ENCODE data around the gene KDM2A.

The KDM2A gene

DNA sequence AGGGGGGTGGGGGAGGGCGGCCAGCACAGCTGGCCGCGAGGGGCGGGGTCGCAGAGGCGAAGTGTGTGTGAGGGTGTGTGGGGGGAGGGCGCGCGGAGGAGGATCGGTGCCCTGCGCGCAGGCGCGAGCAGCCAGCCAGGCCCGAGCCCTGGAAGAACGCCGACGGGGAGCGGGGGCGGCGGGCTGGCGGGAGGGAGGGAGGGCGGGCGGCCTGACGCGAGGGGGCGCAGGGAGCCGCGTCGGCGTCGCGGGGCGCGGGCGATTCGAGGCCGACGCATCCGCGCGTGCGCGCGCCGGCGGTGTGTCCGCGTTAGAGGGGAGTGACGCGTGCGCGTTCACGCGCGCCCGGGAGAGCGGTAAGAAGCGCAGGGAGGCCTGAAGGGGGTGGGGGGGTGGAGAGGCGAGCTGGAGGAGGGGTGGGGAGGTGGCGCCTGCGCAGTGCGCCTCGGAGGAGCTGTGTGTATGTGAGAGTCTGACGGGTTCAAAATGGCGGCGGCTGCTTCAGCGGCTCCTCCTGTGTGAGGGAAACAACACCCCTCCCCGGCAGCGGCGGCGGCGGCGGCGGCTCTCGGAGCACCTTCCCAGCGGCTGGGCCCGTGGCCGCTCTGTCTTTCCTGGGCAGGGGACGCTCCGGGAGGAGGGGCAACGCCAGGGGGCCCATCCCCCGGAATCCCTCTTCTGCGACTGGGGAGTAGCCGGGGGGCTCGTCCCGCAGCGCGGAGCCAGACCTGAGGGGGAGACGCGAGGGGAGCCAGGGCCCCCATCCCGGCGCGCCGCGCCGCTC lies at the start of gene KDM2A:
TSS of gene KDM2A (plus strand) at position 463 of the 784 bp plus-strand sequence. CDS start 2,054 bp downstream, outside the sequence.
- TF ChIP-seq, protein P1, sequence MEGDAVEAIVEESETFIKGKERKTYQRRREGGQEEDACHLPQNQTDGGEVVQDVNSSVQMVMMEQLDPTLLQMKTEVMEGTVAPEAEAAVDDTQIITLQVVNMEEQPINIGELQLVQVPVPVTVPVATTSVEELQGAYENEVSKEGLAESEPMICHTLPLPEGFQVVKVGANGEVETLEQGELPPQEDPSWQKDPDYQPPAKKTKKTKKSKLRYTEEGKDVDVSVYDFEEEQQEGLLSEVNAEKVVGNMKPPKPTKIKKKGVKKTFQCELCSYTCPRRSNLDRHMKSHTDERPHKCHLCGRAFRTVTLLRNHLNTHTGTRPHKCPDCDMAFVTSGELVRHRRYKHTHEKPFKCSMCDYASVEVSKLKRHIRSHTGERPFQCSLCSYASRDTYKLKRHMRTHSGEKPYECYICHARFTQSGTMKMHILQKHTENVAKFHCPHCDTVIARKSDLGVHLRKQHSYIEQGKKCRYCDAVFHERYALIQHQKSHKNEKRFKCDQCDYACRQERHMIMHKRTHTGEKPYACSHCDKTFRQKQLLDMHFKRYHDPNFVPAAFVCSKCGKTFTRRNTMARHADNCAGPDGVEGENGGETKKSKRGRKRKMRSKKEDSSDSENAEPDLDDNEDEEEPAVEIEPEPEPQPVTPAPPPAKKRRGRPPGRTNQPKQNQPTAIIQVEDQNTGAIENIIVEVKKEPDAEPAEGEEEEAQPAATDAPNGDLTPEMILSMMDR (IDR thresholded peaks at IDR 0.05; ENCODE audit: insufficient read depth, low read depth, low read length, missing control alignments) = peak; percentile 27
- peak; percentile 100 for DNase-seq (ENCODE audit: low read depth)
- H3K4me3 ChIP-seq (ENCODE audit: low read depth, low read length) = peak within 1 kb of the TSS; percentile 94

DNA sequence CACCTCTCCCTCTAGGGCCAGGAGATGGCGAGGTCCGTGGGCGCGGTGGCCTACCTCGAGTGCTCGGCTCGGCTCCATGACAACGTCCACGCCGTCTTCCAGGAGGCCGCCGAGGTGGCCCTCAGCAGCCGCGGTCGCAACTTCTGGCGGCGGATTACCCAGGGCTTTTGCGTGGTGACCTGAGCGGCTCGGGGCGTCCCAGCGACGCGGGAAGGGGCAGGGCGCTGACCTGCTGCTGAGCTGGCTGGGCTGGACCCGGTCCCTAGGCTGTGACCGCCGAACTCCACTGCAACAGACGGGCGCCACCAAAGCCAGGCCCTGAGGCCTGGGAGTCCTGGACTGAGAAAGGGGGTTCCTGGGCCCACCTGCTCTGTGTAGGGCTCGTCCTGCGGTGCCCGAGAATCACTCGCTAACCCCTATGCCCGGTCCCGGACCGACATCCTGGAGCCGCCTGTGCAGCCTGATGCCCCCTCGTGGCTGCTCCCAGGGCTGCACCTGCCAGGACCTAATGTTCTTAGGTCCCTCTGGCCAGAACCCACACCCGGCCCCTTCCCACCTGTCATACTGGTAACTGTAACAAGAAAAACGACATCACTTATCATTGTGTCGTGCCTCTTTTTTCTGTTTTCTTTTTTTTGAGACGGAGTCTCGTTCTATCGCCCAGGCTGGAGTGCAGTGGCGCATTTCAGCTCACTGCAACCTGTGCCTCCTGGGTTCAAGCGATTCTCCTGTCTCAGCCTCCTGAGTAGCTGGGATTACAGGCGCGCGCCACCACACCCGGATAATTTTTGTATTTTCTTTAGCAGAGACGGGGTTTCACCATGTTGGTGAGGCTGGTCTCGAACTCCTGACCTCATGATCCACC lies 47.4 kb upstream of the KDM2A start:
- TF ChIP-seq, protein P1 (IDR thresholded peaks at IDR 0.05; ENCODE audit: insufficient read depth, low read depth, low read length, missing control alignments) = peak; percentile 89
- peak; percentile 82 for DNase-seq (ENCODE audit: low read depth)
- no peak overlapping the region for H3K4me3 ChIP-seq (ENCODE audit: low read depth, low read length)

DNA sequence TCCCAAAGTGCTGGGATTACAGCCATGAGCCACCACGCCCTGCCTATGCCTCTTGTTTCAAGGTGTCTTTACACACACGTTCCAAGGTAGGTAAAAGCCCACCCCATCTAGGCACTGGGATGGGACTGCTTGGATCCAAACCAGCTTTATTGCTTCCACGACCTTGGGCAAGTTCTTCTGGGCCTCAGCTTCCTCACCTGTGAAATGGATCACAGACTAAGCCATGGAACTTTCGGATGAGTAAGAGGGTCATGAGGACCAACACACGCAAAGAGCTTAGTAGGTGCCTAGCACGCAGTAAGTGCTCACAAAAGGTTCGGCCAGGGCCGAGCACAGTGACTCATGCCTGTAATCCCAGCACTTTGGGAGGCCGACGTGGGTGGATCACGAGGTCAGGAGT lies 46.8 kb upstream of the KDM2A start:
- no peak for DNase-seq (ENCODE audit: low read depth)
- TF ChIP-seq, protein P1 (IDR thresholded peaks at IDR 0.05; ENCODE audit: insufficient read depth, low read depth, low read length, missing control alignments) = no peak
- no peak overlapping the region for H3K4me3 ChIP-seq (ENCODE audit: low read depth, low read length)

DNA sequence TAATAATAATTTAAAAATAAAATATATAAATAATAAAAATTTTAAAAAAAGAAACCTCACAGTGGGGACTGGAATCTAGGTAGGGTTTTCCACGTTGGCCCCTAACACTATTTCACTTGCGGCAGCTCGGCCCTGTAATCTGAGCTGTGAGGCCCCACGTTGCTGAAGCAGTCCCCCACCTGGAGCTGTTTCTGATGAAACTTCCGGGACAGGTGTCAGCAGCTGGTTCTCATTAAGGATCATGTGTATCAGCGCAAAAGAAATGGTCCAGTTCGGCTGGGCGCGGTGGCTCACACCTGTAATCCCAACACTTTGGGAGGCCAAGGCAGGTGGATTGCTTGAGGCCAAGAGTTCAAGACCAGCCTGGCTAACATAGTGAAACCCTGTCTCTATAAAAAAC lies 45.2 kb upstream of the KDM2A start:
- no peak overlapping the region for H3K4me3 ChIP-seq (ENCODE audit: low read depth, low read length)
- peak; percentile 38 for DNase-seq (ENCODE audit: low read depth)
- TF ChIP-seq, protein P1 (IDR thresholded peaks at IDR 0.05; ENCODE audit: insufficient read depth, low read depth, low read length, missing control alignments) = no peak

DNA sequence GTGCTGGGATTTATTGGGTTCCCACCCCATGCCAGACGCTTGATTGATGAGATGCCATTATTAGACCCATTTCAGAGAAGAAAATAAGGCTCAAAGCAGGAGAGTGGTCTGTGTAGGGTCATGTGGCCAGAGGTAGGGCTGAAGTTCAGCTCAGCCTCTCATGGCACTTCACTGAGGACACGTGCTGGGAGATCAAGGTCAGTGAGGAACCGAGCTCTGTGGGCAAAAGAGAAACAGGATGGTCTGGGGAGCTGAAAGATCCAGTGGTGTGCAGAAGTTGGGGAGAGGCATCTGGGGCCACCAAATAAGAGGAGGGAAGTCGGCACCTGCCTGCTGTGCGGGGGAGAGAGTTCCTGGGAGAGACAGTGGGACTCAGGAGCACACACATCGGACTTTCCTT lies 42.9 kb upstream of the KDM2A start:
- TF ChIP-seq, protein P1 (IDR thresholded peaks at IDR 0.05; ENCODE audit: insufficient read depth, low read depth, low read length, missing control alignments) = no peak
- no peak for DNase-seq (ENCODE audit: low read depth)
- no peak overlapping the region for H3K4me3 ChIP-seq (ENCODE audit: low read depth, low read length)

DNA sequence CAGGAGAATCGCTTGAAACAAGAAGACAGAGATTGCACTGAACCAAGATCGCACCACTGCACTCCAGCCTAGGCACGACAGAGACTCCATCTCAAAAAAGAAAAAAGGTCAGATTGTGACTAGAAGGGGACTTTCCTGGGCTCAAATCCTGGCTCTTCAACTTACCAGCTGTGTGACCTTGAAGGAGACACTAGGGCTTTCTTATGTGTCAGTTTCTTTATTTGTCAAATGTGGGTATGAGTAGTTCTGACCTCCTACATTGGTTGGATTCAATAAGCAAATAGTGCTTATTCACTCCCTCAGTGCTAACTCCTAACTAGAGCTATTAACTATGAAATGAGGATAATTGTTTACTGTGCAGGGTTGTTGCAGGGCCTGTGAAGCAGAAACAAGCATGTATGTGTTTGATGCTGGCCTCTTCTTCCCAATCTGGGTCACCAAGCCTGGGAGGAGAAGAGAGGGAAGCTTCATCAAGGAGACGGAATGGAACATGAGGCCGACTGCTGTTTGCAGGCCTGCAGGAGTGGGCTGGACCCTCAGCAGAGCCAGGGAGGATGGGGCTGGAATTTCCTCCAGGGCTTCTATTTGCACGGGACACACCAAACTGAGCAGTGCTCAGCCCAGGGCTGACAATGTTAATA lies 39.9 kb upstream of the KDM2A start:
- H3K4me3 ChIP-seq (ENCODE audit: low read depth, low read length) = no peak overlapping the region
- peak; percentile 78 for DNase-seq (ENCODE audit: low read depth)
- TF ChIP-seq, protein P1 (IDR thresholded peaks at IDR 0.05; ENCODE audit: insufficient read depth, low read depth, low read length, missing control alignments) = no peak
